ENCODE results near the gene SPTBN5.

SPTBN5 gene

GRCh38 chr15:41857316-41857715 lies 36.5 kb downstream of the SPTBN5 start:
- POLR2A ChIA-PET: no interaction called here
- no peak for DNase-seq (ENCODE audit: extremely low spot score)
- CTCF ChIA-PET: no interaction called here
- no peak for TF ChIP-seq CTCF (IDR thresholded peaks at IDR 0.05; ENCODE audit: control extremely low read depth, extremely low read depth, low read depth, missing control alignments)

GRCh38 chr15:41856716-41857115 lies 37.1 kb downstream of the SPTBN5 start:
- ChIA-PET CTCF (no interaction called here), POLR2A (no interaction called here)
- no peak for DNase-seq (ENCODE audit: extremely low spot score)
- no peak for TF ChIP-seq CTCF (IDR thresholded peaks at IDR 0.05; ENCODE audit: control extremely low read depth, extremely low read depth, low read depth, missing control alignments)

GRCh38 chr15:41856262-41856661 lies 37.6 kb downstream of the SPTBN5 start:
- no peak for TF ChIP-seq CTCF (IDR thresholded peaks at IDR 0.05; ENCODE audit: control extremely low read depth, extremely low read depth, low read depth, missing control alignments)
- DNase-seq (ENCODE audit: extremely low spot score): no peak
- ChIA-PET CTCF (no interaction called here), POLR2A (no interaction called here)

- CTCF ChIA-PET: no interaction called here
- POLR2A ChIA-PET: no interaction called here
- DNase-seq (ENCODE audit: extremely low spot score): no peak
- no peak for TF ChIP-seq CTCF (IDR thresholded peaks at IDR 0.05; ENCODE audit: control extremely low read depth, extremely low read depth, low read depth, missing control alignments)
These were observed 38.4 kb downstream of the SPTBN5 start for GRCh38 chr15:41855261-41855961.

- no peak for TF ChIP-seq CTCF (IDR thresholded peaks at IDR 0.05; ENCODE audit: control extremely low read depth, extremely low read depth, low read depth, missing control alignments)
- no peak for DNase-seq (ENCODE audit: extremely low spot score)
- ChIA-PET POLR2A (no interaction called here), CTCF (interaction anchor here (1.1 to 2.3 kb wide), 2 partner anchors 10 to 136 kb away, joined by 3 to 6 read pairs; no protein-coding TSS in a partner anchor)
These were observed 39.4 kb downstream of the SPTBN5 start for GRCh38 chr15:41854443-41854842.

GRCh38 chr15:41853831-41854230 lies 40.0 kb downstream of the SPTBN5 start:
- TF ChIP-seq CTCF (IDR thresholded peaks at IDR 0.05; ENCODE audit: control extremely low read depth, extremely low read depth, low read depth, missing control alignments): no peak
- ChIA-PET POLR2A (no interaction called here), CTCF (interaction anchor here (1.1 to 2.3 kb wide), 2 partner anchors 9 to 136 kb away, joined by 3 to 6 read pairs; no protein-coding TSS in a partner anchor)
- no peak for DNase-seq (ENCODE audit: extremely low spot score)

All from GM10248 (cell line).